Activated CD4-positive, alpha-beta memory T cell treated with anti-CD3 and anti-CD28 coated beads, Interleukin-2, amount 10 ng/mL, durations not matched to agents 7 days and 5 days (primary cell): ENCODE measurements around the gene MRPS12. TPM values are rescaled to one million over a fixed set of nuclear protein-coding genes. Genes with fewer than 3 reads are reported as not detected.

Experiments used
- CTCF ChIA-PET: fragments of 350-600 bp; sonication (Branson Sonifier 250); formaldehyde crosslinking; loops from one replicate; lab custom pipeline; 2021; ENCODE audit warnings: antibody characterized with exemption, inconsistent platforms; lab: Charles Lee
- POLR2A ChIA-PET: fragments of 350-600 bp; sonication (Branson Sonifier 250); formaldehyde crosslinking; loops from one replicate; lab custom pipeline; 2021; ENCODE audit warnings: antibody characterized with exemption; lab: Charles Lee
- DNase-seq: peaks from one replicate; pipeline ENCODE4 v3.0.0-alpha.2; 2020
- H3K27ac Mint-ChIP-seq: one replicate; pipeline ENCODE4 v1.8.0; 2021; ENCODE audit warnings: mild to moderate bottlenecking, mixed read lengths
- H3K27me3 Mint-ChIP-seq: one replicate; pipeline ENCODE4 v1.8.0; 2021; ENCODE audit warnings: mixed read lengths
- H3K36me3 Mint-ChIP-seq: one replicate; pipeline ENCODE4 v1.8.0; 2021; ENCODE audit warnings: low read depth, mixed read lengths
- H3K4me1 Mint-ChIP-seq: one replicate; pipeline ENCODE4 v1.8.0; 2021; ENCODE audit warnings: mixed read lengths
- H3K4me3 Mint-ChIP-seq: one replicate; pipeline ENCODE4 v1.8.0; 2021; ENCODE audit warnings: mild to moderate bottlenecking, mixed read lengths
- H3K9me3 Mint-ChIP-seq: one replicate; pipeline ENCODE4 v1.8.0; 2021; ENCODE audit warnings: mixed read lengths
- total RNA-seq, 2 experiments: library from RNA; stranded (reverse); gene quantifications; one replicate each; pipeline ENCODE4 v1.2.3, GENCODE V29; 2021

MRPS12 gene
- total RNA-seq, 2 experiments from 2014 or later = 44.6 to 48.5 TPM

DNA sequence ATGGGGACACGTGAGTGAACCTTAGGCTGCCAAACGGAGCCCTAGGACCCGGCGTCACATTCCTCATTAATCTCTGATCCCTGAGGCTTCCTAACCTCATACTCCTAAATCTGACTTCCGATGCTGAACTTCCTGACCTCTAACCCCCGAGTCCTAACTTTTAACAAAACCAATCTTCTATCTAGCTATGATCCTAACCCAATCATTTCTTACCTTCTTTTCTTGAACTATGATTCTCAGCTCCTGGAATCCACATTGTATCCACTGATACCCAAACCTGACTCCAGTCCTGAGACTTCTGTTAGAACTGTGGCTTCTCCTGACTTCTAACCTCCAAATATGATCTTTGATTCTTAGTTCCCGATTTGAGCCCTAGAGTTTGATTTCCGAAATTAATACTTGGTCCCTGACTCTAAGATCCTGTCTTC is 30.5 kb upstream of the MRPS12 start:
- ChIA-PET CTCF (interaction anchor here (0.6 to 3.5 kb wide), 6 partner anchors 13 to 497 kb away, joined by 3 to 62 read pairs (median 6); partner anchors contain the start of genes ECH1, FAM98C, MRPS12 and SARS2), POLR2A (interaction anchor here (0.9 to 2.0 kb wide), 15 partner anchors 12 to 526 kb away, joined by 3 to 22 read pairs (median 5); partner anchors contain the start of genes CCER2, ECH1, HNRNPL and MRPS12)
- Mint-ChIP-seq H3K9me3 (peaks cover 2% of the 10 kb centered on the region), H3K27me3 (no peaks in the 10 kb centered on the region), H3K36me3 (peaks cover 31% of the 10 kb centered on the region), H3K27ac (peak overlapping the region; percentile 86), H3K4me3 (peak overlapping the region; percentile 98), H3K4me1 (peaks cover 49% of the 10 kb centered on the region)
- DNase-seq = no peak

DNA sequence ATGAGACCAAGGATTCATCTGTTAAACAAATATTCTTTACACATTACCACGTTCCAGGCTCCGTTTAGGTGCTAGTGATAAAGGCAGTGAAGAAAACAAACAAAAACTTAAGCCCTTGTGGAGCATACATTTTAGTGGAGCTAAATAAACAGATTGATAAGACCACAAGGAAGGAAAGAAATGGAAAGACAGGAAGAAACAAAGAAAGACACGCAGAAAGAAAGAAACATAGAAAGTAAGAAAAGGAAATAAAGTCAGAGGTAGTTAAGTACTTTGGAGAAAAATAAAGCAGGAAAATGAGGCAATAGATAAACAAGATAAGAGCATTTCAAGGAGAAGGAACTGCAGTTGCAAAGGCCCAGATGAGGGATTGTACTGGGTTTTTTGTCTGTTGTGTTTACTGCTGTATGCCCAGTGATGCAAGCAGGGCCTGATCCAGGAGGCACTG is 30.0 kb upstream of the MRPS12 start:
- no peaks in the 10 kb centered on the region for H3K27me3 Mint-ChIP-seq
- POLR2A ChIA-PET = interaction anchor here (0.6 to 2.0 kb wide), 15 partner anchors 11 to 526 kb away, joined by 3 to 22 read pairs (median 5); partner anchors contain the start of genes CCER2, ECH1, MRPS12 and PSMD8
- peaks cover 2% of the 10 kb centered on the region for H3K9me3 Mint-ChIP-seq
- peak overlapping the region; percentile 98 for H3K4me3 Mint-ChIP-seq
- H3K4me1 Mint-ChIP-seq = peaks cover 49% of the 10 kb centered on the region
- CTCF ChIA-PET = interaction anchor here (0.6 to 3.5 kb wide), 6 partner anchors 14 to 498 kb away, joined by 3 to 62 read pairs (median 6); partner anchors contain the start of genes ECH1, FAM98C, MRPS12 and SARS2
- H3K36me3 Mint-ChIP-seq = peaks cover 36% of the 10 kb centered on the region
- peak overlapping the region; percentile 73 for H3K27ac Mint-ChIP-seq
- no peak for DNase-seq

DNA sequence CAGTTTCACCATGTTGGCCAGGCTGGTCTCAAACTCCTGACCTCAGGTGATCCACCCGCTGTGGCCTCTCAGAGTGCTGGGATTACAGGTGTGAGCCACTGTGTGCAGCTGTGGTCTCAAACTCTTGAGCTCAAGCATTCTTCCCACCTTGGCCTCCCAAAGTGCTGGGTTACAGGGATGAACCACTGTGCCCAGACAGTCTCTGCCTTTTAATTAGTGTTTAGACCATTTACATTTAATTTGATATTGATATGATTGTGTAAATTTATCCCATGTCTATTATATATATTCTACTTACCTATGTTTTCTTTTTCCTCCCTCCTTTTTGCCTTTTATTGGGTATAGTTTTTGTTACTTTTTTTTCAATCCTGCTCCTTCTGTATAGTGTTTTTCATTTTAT is 29.1 kb upstream of the MRPS12 start:
- Mint-ChIP-seq H3K27ac (no peak overlapping the region), H3K27me3 (no peaks in the 10 kb centered on the region), H3K4me1 (peaks cover 49% of the 10 kb centered on the region), H3K36me3 (peaks cover 42% of the 10 kb centered on the region), H3K4me3 (peak overlapping the region; percentile 26), H3K9me3 (peaks cover 2% of the 10 kb centered on the region)
- no peak for DNase-seq
- ChIA-PET POLR2A (interaction anchor here (1.9 kb wide), 1 partner anchor 70 kb away, joined by 8 read pairs; the partner anchor contains the start of gene ECH1), CTCF (interaction anchor here (0.8 to 3.5 kb wide), 4 partner anchors 15 to 286 kb away, joined by 3 to 62 read pairs (median 9); partner anchors contain the start of genes MRPS12 and SARS2)

DNA sequence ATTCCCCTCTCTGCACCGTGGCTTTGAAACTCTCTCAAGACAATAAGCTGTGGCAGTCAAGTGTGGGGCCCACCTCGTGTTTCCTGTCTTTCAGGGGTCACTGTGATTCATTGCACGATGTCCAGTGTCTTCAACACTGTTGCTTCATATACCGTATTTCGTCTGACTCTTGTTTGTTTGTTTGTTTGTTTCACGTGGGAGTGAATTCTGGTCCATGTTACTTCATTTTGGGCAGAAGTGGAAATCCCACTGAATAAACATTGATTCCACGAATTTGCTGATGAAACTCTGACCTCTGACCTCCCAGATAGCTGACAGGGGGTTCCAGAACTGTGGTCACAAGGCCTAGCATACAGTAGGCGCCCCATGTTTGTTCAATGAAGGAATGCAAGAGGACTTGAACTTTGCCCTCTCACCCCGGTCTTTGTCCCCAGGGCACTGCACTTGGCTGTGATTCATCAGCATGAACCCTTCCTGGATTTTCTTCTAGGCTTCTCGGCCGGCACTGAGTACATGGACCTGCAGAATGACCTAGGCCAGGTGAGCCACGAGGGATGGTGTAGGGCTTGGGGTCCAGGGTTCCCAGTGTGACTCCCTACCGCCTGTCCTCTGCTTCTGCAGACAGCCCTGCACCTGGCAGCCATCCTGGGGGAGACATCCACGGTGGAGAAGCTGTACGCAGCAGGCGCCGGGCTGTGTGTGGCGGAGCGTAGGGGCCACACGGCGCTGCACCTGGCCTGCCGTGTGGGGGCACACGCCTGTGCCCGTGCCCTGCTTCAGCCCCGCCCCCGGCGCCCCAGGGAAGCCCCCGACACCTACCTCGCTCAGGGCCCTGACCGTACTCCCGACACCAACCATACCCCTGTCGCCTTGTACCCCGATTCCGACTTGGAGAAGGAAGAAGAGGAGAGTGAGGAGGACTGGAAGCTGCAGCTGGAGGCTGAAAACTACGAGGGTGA is 25.9 kb upstream of the MRPS12 start:
- DNase-seq = no peak
- H3K27ac Mint-ChIP-seq = no peak overlapping the region
- ChIA-PET CTCF (interaction anchor here (2.4 kb wide), 1 partner anchor 25 kb away, joined by 8 read pairs; the partner anchor contains the start of genes MRPS12 and SARS2), POLR2A (no interaction called here)
- no peaks in the 10 kb centered on the region for H3K27me3 Mint-ChIP-seq
- peaks cover 62% of the 10 kb centered on the region for H3K36me3 Mint-ChIP-seq
- H3K9me3 Mint-ChIP-seq = peaks cover 2% of the 10 kb centered on the region
- H3K4me3 Mint-ChIP-seq = no peak overlapping the region
- H3K4me1 Mint-ChIP-seq = peaks cover 27% of the 10 kb centered on the region

DNA sequence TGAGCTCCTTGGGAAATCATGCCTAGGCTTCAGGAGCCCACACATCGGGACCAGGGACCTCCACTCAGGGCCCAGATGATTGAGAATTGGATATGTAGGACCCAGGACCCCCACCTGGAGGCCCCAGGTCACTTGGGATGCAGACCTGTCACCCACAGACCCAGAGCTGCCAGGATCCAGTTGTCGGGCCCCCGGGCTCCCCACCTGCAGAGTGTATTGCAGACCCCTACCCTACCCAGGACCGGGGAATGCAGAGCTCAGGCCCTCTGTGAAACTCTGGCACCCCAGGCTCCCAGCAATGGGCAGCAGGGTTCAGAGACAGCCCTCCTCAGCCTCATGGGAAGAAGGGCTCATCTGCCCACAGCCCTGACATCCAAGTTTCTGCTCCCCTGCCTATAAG is 25.1 kb upstream of the MRPS12 start:
- no peak for DNase-seq
- H3K36me3 Mint-ChIP-seq = peaks cover 58% of the 10 kb centered on the region
- POLR2A ChIA-PET = no interaction called here
- peaks cover 2% of the 10 kb centered on the region for H3K9me3 Mint-ChIP-seq
- H3K4me1 Mint-ChIP-seq = peaks cover 22% of the 10 kb centered on the region
- no peaks in the 10 kb centered on the region for H3K27me3 Mint-ChIP-seq
- CTCF ChIA-PET = interaction anchor here (2.4 kb wide), 1 partner anchor 24 kb away, joined by 8 read pairs; the partner anchor contains the start of genes MRPS12 and SARS2
- H3K27ac Mint-ChIP-seq = no peak overlapping the region
- H3K4me3 Mint-ChIP-seq = no peak overlapping the region

DNA sequence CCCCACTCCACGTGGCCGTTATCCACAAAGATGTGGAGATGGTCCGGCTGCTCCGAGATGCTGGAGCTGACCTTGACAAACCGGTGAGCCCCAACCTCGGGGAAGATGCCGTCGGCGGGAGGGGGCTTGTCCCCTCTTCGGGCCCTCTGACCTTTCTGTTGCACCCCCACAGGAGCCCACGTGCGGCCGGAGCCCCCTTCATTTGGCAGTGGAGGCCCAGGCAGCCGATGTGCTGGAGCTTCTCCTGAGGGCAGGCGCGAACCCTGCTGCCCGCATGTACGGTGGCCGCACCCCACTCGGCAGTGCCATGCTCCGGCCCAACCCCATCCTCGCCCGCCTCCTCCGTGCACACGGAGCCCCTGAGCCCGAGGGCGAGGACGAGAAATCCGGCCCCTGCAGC is 23.5 kb upstream of the MRPS12 start:
- H3K4me3 Mint-ChIP-seq = no peak overlapping the region
- H3K27me3 Mint-ChIP-seq = no peaks in the 10 kb centered on the region
- H3K27ac Mint-ChIP-seq = no peak overlapping the region
- no peak for DNase-seq
- H3K36me3 Mint-ChIP-seq = peaks cover 53% of the 10 kb centered on the region
- H3K4me1 Mint-ChIP-seq = peaks cover 9% of the 10 kb centered on the region
- H3K9me3 Mint-ChIP-seq = no peaks in the 10 kb centered on the region
- POLR2A ChIA-PET = no interaction called here
- CTCF ChIA-PET = interaction anchor here (2.4 kb wide), 1 partner anchor 23 kb away, joined by 8 read pairs; the partner anchor contains the start of genes MRPS12 and SARS2

DNA sequence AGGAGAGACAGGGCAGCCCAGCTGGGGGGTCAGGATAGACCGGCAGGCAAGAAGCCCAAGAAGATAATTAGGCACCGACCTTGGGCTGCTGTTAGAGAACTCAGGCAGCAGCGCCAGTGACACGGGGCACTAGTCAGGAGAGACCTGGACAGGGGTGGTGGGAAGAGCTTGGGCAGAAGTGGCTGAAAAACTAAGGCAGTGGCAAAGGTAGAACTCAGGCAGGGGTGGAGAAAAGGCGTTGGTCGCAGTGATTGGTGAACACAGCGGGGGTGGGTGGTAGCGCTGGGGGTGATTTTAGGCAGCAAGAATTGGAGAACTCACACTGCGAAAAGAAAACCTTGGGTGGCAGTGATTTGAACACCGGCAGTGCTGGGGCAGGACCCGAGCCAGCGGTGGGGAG is 23.1 kb upstream of the MRPS12 start:
- ChIA-PET CTCF (interaction anchor here (1.1 kb wide), 1 partner anchor 20 kb away, joined by 3 read pairs; no protein-coding TSS in a partner anchor), POLR2A (no interaction called here)
- no peaks in the 10 kb centered on the region for H3K9me3 Mint-ChIP-seq
- no peaks in the 10 kb centered on the region for H3K27me3 Mint-ChIP-seq
- H3K4me1 Mint-ChIP-seq = peaks cover 9% of the 10 kb centered on the region
- no peak for DNase-seq
- H3K4me3 Mint-ChIP-seq = no peak overlapping the region
- peaks cover 53% of the 10 kb centered on the region for H3K36me3 Mint-ChIP-seq
- no peak overlapping the region for H3K27ac Mint-ChIP-seq

DNA sequence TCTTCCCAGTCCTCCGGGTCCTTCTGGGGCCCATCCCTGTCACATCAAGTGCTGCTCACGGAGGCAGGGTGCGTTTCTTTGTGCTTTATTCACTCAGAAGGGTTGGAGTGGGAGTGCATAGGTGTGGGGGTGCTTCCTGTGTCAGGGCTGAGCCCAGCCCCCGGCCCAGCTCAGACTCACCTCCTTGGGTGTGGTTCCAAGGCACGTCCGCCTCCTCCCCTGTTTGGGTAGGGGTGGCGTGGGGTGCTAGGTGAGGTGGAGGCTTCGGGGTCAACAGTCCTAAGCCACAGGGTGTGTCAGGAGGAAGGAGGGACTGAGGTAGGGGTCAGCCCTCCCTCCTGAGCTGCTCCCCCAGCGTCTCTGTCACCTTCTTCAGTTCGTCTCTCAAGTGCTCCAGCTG is 21.8 kb upstream of the MRPS12 start:
- POLR2A ChIA-PET = no interaction called here

DNA sequence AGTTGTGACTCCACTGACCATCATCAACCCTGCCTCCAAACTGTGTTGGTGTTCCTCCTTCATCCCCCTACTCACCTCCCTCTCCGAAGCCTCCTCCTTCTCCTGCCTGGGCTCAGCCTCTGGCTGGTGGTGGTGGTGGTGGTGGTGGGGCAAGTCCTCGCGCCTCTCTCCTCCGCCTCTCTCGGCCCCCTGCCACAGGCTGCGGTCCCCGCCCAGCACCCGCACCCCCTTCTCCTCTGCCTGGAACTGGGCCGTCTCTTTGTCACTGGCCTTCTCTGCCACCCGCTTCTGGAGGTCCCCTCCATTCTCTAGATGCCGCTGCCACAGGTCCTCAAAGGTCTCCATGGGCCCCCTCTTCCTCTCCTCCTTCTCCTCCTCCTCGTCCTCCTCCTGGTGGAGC is 20.3 kb upstream of the MRPS12 start:
- Mint-ChIP-seq H3K27ac (no peak overlapping the region), H3K9me3 (no peaks in the 10 kb centered on the region), H3K36me3 (peaks cover 38% of the 10 kb centered on the region), H3K27me3 (no peaks in the 10 kb centered on the region), H3K4me3 (no peak overlapping the region), H3K4me1 (peaks cover 7% of the 10 kb centered on the region)
- no peak for DNase-seq
- ChIA-PET CTCF (no interaction called here), POLR2A (no interaction called here)

More for the DNA sequence above, 21.8 kb upstream of the MRPS12 start:
- H3K27me3 Mint-ChIP-seq = no peaks in the 10 kb centered on the region
- peaks cover 50% of the 10 kb centered on the region for H3K36me3 Mint-ChIP-seq
- no peaks in the 10 kb centered on the region for H3K9me3 Mint-ChIP-seq
- no peak overlapping the region for H3K27ac Mint-ChIP-seq
- H3K4me1 Mint-ChIP-seq = peaks cover 12% of the 10 kb centered on the region
- DNase-seq = no peak
- no peak overlapping the region for H3K4me3 Mint-ChIP-seq
- CTCF ChIA-PET = interaction anchor here (1.1 kb wide), 1 partner anchor 21 kb away, joined by 3 read pairs; no protein-coding TSS in a partner anchor

DNA sequence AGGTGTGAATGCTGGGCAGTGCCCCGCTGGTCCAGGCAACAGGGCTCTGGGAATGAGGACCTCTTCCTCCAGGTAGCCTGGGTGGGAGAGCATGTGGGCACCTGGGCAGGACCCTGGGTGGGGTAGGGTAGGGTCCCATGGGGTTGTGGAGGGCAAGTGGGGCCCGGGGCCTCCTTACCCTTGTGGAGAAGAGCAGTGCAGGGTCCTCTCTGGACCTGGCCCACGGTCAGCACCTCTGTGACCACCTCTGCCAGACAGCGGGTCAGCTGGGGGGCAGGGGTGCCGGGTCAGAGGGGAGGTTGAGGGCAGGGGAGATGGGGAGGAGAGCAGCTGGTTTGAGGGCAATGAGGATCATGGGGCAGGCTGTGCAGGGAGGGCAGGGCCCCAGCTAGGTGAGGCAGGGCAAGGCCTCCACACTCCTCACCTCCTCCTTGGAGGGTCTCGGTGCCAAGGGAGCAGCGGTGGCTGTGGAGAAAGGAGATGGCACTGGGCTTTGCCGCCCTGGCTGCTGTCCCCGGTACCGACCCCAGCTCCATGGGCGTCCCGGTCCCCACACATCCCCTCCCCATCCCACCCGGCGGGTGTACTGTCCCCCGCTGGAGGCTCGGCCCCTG is 19.2 kb upstream of the MRPS12 start:
- ChIA-PET POLR2A (no interaction called here), CTCF (interaction anchor here (0.9 kb wide), 1 partner anchor 9 kb away, joined by 3 read pairs; no protein-coding TSS in a partner anchor)
- Mint-ChIP-seq H3K4me1 (peaks cover 7% of the 10 kb centered on the region), H3K4me3 (no peak overlapping the region), H3K27me3 (no peaks in the 10 kb centered on the region), H3K9me3 (no peaks in the 10 kb centered on the region), H3K27ac (no peak overlapping the region), H3K36me3 (peaks cover 32% of the 10 kb centered on the region)
- DNase-seq = no peak

DNA sequence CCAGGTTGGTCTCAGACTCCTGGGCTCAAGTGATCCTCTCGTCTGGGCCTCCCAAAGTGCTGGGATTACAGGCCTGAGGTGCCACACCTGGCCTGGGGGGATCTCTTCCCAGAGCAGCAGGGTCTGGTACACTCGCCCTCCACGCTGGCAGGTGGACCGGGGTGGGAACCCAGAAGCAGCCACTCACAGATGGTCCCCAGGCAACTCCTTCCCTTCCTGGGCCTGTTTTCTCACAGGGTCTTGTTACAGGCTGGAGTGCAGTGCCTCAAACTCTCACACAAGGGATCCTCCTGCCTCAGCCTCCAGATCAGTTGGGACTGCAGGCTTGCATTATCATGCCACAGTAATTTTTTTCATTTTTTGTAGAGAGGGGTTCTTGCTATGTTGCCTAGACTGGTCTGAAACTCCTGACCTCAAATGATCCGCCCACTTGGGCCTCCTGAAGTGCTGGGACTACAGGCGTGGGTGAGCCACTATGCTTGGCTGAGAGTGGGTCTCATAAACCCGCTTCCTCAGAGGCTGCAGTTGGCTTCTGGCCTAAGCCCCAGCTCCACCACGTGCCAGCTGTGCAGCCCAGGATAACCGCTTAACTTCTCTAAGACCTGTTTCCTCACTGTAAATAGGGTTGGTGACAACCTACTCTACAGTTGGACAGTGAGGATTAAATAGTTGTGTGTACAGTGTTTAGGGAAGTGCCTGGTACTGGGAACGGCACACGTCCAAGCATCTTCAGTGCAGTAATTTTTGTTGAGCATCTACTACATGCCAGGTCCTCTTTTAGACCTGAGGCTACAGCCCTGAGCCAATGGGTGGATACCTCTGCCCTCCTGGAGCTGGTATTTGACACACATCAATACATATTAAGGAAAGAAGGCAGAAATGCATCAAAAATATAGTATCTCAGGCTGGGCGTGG is 17.9 kb upstream of the MRPS12 start:
- DNase-seq = no peak
- POLR2A ChIA-PET = interaction anchor here (0.6 to 0.9 kb wide), 2 partner anchors 12 to 71 kb away, joined by 3 to 4 read pairs; no protein-coding TSS in a partner anchor
- peaks cover 18% of the 10 kb centered on the region for H3K36me3 Mint-ChIP-seq
- CTCF ChIA-PET = interaction anchor here (0.5 to 1.8 kb wide), 3 partner anchors 17 to 330 kb away, joined by 4 to 11 read pairs (median 5); partner anchors contain the start of genes MRPS12 and SARS2
- H3K27me3 Mint-ChIP-seq = no peaks in the 10 kb centered on the region
- no peak overlapping the region for H3K27ac Mint-ChIP-seq
- H3K9me3 Mint-ChIP-seq = no peaks in the 10 kb centered on the region
- peaks cover 7% of the 10 kb centered on the region for H3K4me1 Mint-ChIP-seq
- H3K4me3 Mint-ChIP-seq = no peak overlapping the region
